H9 (cell line): ENCODE data around the gene ITPKB. TPM values are rescaled to one million over a fixed set of nuclear protein-coding genes. Genes with fewer than 3 reads are reported as not detected.

Source experiments
- DNase-seq: peaks from one replicate; pipeline ENCODE4 v3.0.0-alpha.2; 2017
- H2AFZ ChIP-seq: one replicate; pipeline ENCODE4 v1.6.1; 2013; ENCODE audit warnings: mild to moderate bottlenecking, low read length, control low read depth, moderate library complexity
- H2AK5ac ChIP-seq: 2 replicates; pipeline ENCODE4 v1.6.1; 2013; ENCODE audit warnings: low read length, control low read depth, mixed read lengths; ENCODE audit not compliant: insufficient read length
- H2BK120ac ChIP-seq: one replicate; pipeline ENCODE4 v1.6.1; 2013; ENCODE audit warnings: low read depth, mild to moderate bottlenecking, low read length, control low read depth, inconsistent platforms; ENCODE audit not compliant: poor library complexity, severe bottlenecking
- H2BK12ac ChIP-seq: 2 replicates; pipeline ENCODE4 v1.6.1; 2013; ENCODE audit warnings: low read length, control low read depth, mixed read lengths, low read depth; ENCODE audit not compliant: insufficient read length
- H2BK15ac ChIP-seq: 2 replicates; pipeline ENCODE4 v1.6.1; 2013; ENCODE audit warnings: low read depth, low read length, control low read depth
- H2BK20ac ChIP-seq: one replicate; pipeline ENCODE4 v1.6.1; 2013; ENCODE audit warnings: low read depth, mild to moderate bottlenecking, low read length, control low read depth, inconsistent platforms; ENCODE audit not compliant: poor library complexity, severe bottlenecking
- H2BK5ac ChIP-seq: 2 replicates; pipeline ENCODE4 v1.6.1; 2013; ENCODE audit warnings: low read length, control low read depth, mixed read lengths; ENCODE audit not compliant: insufficient read length
- H3K14ac ChIP-seq: 2 replicates; pipeline ENCODE4 v1.6.1; 2013; ENCODE audit warnings: low read length, control low read depth; ENCODE audit not compliant: insufficient read depth
- H3K18ac ChIP-seq: 2 replicates; pipeline ENCODE4 v1.6.1; 2013; ENCODE audit warnings: low read depth, mild to moderate bottlenecking, mixed read lengths, low read length, control low read depth; ENCODE audit not compliant: insufficient read length
- H3K23ac ChIP-seq: 2 replicates; pipeline ENCODE4 v1.6.1; 2013; ENCODE audit warnings: low read length, control low read depth, mixed read lengths, low read depth; ENCODE audit not compliant: insufficient read length
- H3K23me2 ChIP-seq: 2 replicates; pipeline ENCODE4 v1.6.1; 2013; ENCODE audit warnings: low read depth, mild to moderate bottlenecking, mixed read lengths, low read length, control low read depth; ENCODE audit not compliant: insufficient read length, poor library complexity, severe bottlenecking
- H3K27ac ChIP-seq: 2 replicates; pipeline ENCODE4 v1.5.1; 2013; ENCODE audit warnings: low read length, control low read depth, mixed read lengths, low read depth; ENCODE audit not compliant: insufficient read length
- H3K27me3 ChIP-seq: 2 replicates; pipeline ENCODE4 v1.6.1; 2013; ENCODE audit warnings: low read length, control low read depth, inconsistent platforms; ENCODE audit not compliant: insufficient read depth
- H3K4ac ChIP-seq: 2 replicates; pipeline ENCODE4 v1.6.1; 2013; ENCODE audit warnings: low read depth, mild to moderate bottlenecking, control low read depth, inconsistent platforms, low read length, moderate library complexity
- H3K4me1 ChIP-seq: 2 replicates; pipeline ENCODE4 v1.6.1; 2013; ENCODE audit warnings: low read length, control low read depth, inconsistent platforms; ENCODE audit not compliant: insufficient read depth
- H3K4me2 ChIP-seq: 2 replicates; pipeline ENCODE4 v1.6.1; 2013; ENCODE audit warnings: low read length, control low read depth, mixed read lengths; ENCODE audit not compliant: insufficient read length, insufficient read depth
- H3K56ac ChIP-seq: 2 replicates; pipeline ENCODE4 v1.6.1; 2013; ENCODE audit warnings: low read depth, mild to moderate bottlenecking, mixed read lengths, low read length, control low read depth; ENCODE audit not compliant: insufficient read length
- H3K79me1 ChIP-seq: 2 replicates; pipeline ENCODE4 v1.6.1; 2013; ENCODE audit warnings: low read depth, mild to moderate bottlenecking, moderate library complexity, low read length, control low read depth, inconsistent platforms; ENCODE audit not compliant: insufficient read depth, poor library complexity, severe bottlenecking
- H3K79me2 ChIP-seq: 2 replicates; pipeline ENCODE4 v1.6.1; 2013; ENCODE audit warnings: low read length, control low read depth, inconsistent platforms; ENCODE audit not compliant: insufficient read depth
- H3K9ac ChIP-seq: 2 replicates; pipeline ENCODE4 v1.6.1; 2013; ENCODE audit warnings: low read length, control low read depth, mixed read lengths; ENCODE audit not compliant: insufficient read length; ENCODE audit errors: extremely low read depth
- H3K9me3 ChIP-seq: one replicate; pipeline ENCODE4 v1.6.1; 2013; ENCODE audit warnings: low read depth, low read length, inconsistent platforms; ENCODE audit not compliant: control insufficient read depth
- H3T11ph ChIP-seq: one replicate; pipeline ENCODE4 v1.6.1; 2013; ENCODE audit warnings: mild to moderate bottlenecking, low read length, control low read depth, inconsistent platforms
- H4K20me1 ChIP-seq: one replicate; pipeline ENCODE4 v1.6.1; 2013; ENCODE audit not compliant: control insufficient read depth, insufficient read length, insufficient read depth
- H4K5ac ChIP-seq: 2 replicates; pipeline ENCODE4 v1.6.1; 2013; ENCODE audit warnings: low read depth, mild to moderate bottlenecking, mixed read lengths, low read length, control low read depth; ENCODE audit not compliant: insufficient read length
- H4K8ac ChIP-seq: replicated peaks from 2 replicates; pipeline ENCODE4 v1.6.1; 2013; ENCODE audit warnings: low read length, control low read depth, mixed read lengths, low read depth; ENCODE audit not compliant: insufficient read length
- H4K91ac ChIP-seq: 2 replicates; pipeline ENCODE4 v1.6.1; 2013; ENCODE audit warnings: low read depth, mild to moderate bottlenecking, moderate library complexity, mixed read lengths, low read length, control low read depth; ENCODE audit not compliant: insufficient read length
- H3K27ac Mint-ChIP-seq, 3 experiments: 2 replicates in 2 of 3; 3 replicates in 1 of 3; pipeline ENCODE4 v1.8.0; 2020 to 2021; ENCODE audit warnings: mixed read lengths in 3 of 3, mild to moderate bottlenecking in 1 of 3, moderate library complexity in 1 of 3
- H3K27me3 Mint-ChIP-seq: 2 replicates; pipeline ENCODE4 v1.8.0; 2021; ENCODE audit warnings: low read depth, mild to moderate bottlenecking, moderate library complexity, mixed read lengths
- H3K36me3 Mint-ChIP-seq, 3 experiments: 2 replicates in 2 of 3; 3 replicates in 1 of 3; pipeline ENCODE4 v1.8.0; 2020 to 2021; ENCODE audit warnings: low read depth in 3 of 3, mixed read lengths in 3 of 3; ENCODE audit not compliant: insufficient read depth in 1 of 3
- H3K4me1 Mint-ChIP-seq, 2 experiments: 2 replicates each; pipeline ENCODE4 v1.8.0; 2020; ENCODE audit warnings: mixed read lengths in 2 of 2
- H3K4me3 Mint-ChIP-seq, 2 experiments: 2 replicates in 1 of 2; 3 replicates in 1 of 2; pipeline ENCODE4 v1.8.0; 2020 to 2021; ENCODE audit warnings: mild to moderate bottlenecking in 2 of 2, mixed read lengths in 2 of 2, moderate library complexity in 1 of 2
- H3K9me3 Mint-ChIP-seq, 2 experiments: 2 replicates in 1 of 2; 3 replicates in 1 of 2; pipeline ENCODE4 v1.8.0; 2020; ENCODE audit warnings: mild to moderate bottlenecking in 2 of 2, mixed read lengths in 2 of 2, moderate library complexity in 1 of 2
- CTCF ChIP-seq: fragments of 200-600 bp; sonication (generic); conservative IDR thresholded peaks from 3 replicates; pipeline ENCODE4 v1.8.0; 2021; ENCODE audit warnings: antibody characterized with exemption, mild to moderate bottlenecking
- WGBS: extraction: QIAGEN DNeasy Blood & Tissue Kit; methylation state at CpG from one replicate; pipeline ENCODE4 v1.1.7; 2013; ENCODE audit warnings: missing lambda C conversion rate, low lambda C conversion rate, mixed read lengths; ENCODE audit not compliant: insufficient read length; ENCODE audit errors: extremely low coverage; 5-methylcytosine and 5-hydroxymethylcytosine counted together
- total RNA-seq: library from RNA; stranded (reverse); gene quantifications from 2 replicates; pipeline ENCODE4 v1.2.1, GENCODE V29; 2021

ITPKB gene
- total RNA-seq, 1 experiment from 2014 or later, result 3.8 TPM

- no peak overlapping the region for H2BK12ac ChIP-seq
- H2BK120ac ChIP-seq, result no peak overlapping the region
- TF ChIP-seq CTCF, result no peak
- no peaks in the 10 kb centered on the region; the same call in 1 of the 2 replicates for H3K27me3 ChIP-seq
- no CpG with 5 or more reads among the region's 3 CpGs for WGBS
- H3K4ac ChIP-seq, result no peak overlapping the region
- DNase-seq, result no peak
- Mint-ChIP-seq H3K27me3 (peaks cover 35% of the 10 kb centered on the region), H3K27ac (no peak overlapping the region), H3K4me1 (peaks cover 4 to 7% of the 10 kb centered on the region in 2 experiments; a peak in 3 of 4 replicates), H3K9me3 (no peaks in the 10 kb centered on the region), H3K4me3 (no peak overlapping the region), H3K36me3 (no peaks in the 10 kb centered on the region)
- no peak overlapping the region for H2AK5ac ChIP-seq
- H4K8ac ChIP-seq, result no peak overlapping the region
- no peaks in the 10 kb centered on the region for H3K9me3 ChIP-seq
- H3K14ac ChIP-seq, result no peak overlapping the region
- H2AFZ ChIP-seq, result no peak overlapping the region
- no peak overlapping the region for H3K18ac ChIP-seq
- H3K27ac ChIP-seq, result no peak overlapping the region
- H2BK20ac ChIP-seq, result no peak overlapping the region
- no peak overlapping the region for H2BK5ac ChIP-seq
- H3K79me1 ChIP-seq, result no peaks in the 10 kb centered on the region
- no peak overlapping the region for H3K56ac ChIP-seq
- H3K4me1 ChIP-seq, result no peaks in the 10 kb centered on the region
- H3K79me2 ChIP-seq, result no peaks in the 10 kb centered on the region
- no peak overlapping the region for H4K91ac ChIP-seq
- H3K23me2 ChIP-seq, result no peaks in the 10 kb centered on the region
- H4K20me1 ChIP-seq, result no peaks in the 10 kb centered on the region
- no peak overlapping the region for H3K9ac ChIP-seq
- no peak overlapping the region for H3K4me2 ChIP-seq
- no peak overlapping the region for H2BK15ac ChIP-seq
- no peak overlapping the region for H3T11ph ChIP-seq
- no peak overlapping the region for H4K5ac ChIP-seq
- H3K23ac ChIP-seq, result no peak overlapping the region
Observed at GRCh38 chr1:226751703-226752102, 12.6 kb upstream of the ITPKB start.
